ENCODE results near the gene OR2Z1.
"Not testable (repeated sequence)": the region's sequence is repeated elsewhere in the genome, so short reads cannot be mapped to it uniquely, and the experiment has no call there.

OR2Z1 gene

GRCh38 chr19:8690753-8691539 lies 30.5 kb upstream of the OR2Z1 start:
- no peaks in the 10 kb centered on the region for H3K9me3 ChIP-seq (ENCODE audit: insufficient read depth, low read depth, low read length)
- no peak overlapping the region for H3K4me3 ChIP-seq (ENCODE audit: low read length)
- no peaks in the 10 kb centered on the region for H3K36me3 ChIP-seq (ENCODE audit: insufficient read depth, low read depth, low read length)
- no peak overlapping the region for H3K9ac ChIP-seq (ENCODE audit: low read depth, low read length)
- no peaks in the 10 kb centered on the region for H3K4me1 ChIP-seq (ENCODE audit: insufficient read depth, low read length)
- H3K27me3 ChIP-seq (ENCODE audit: insufficient read depth, low read length), result peaks cover 4% of the 10 kb centered on the region
- no peak overlapping the region for H3K27ac ChIP-seq (ENCODE audit: low read length)

GRCh38 chr19:8695501-8695900 lies 25.9 kb upstream of the OR2Z1 start:
- no peaks in the 10 kb centered on the region for H3K36me3 ChIP-seq (ENCODE audit: insufficient read depth, low read depth, low read length)
- no peak overlapping the region for H3K9ac ChIP-seq (ENCODE audit: low read depth, low read length)
- H3K9me3 ChIP-seq (ENCODE audit: insufficient read depth, low read depth, low read length), result no peaks in the 10 kb centered on the region
- H3K4me1 ChIP-seq (ENCODE audit: insufficient read depth, low read length), result no peaks in the 10 kb centered on the region; the same call in 1 of the 2 replicates
- H3K27me3 ChIP-seq (ENCODE audit: insufficient read depth, low read length), result peaks cover 14% of the 10 kb centered on the region
- no peak overlapping the region for H3K4me3 ChIP-seq (ENCODE audit: low read length)
- no peak overlapping the region for H3K27ac ChIP-seq (ENCODE audit: low read length)

GRCh38 chr19:8695911-8696310 lies 25.5 kb upstream of the OR2Z1 start:
- Histone ChIP-seq H3K36me3 (ENCODE audit: insufficient read depth, low read depth, low read length) (no peaks in the 10 kb centered on the region), H3K4me3 (ENCODE audit: low read length) (no peak overlapping the region), H3K27ac (ENCODE audit: low read length) (no peak overlapping the region), H3K4me1 (ENCODE audit: insufficient read depth, low read length) (no peaks in the 10 kb centered on the region; the same call in 1 of the 2 replicates), H3K27me3 (ENCODE audit: insufficient read depth, low read length) (peaks cover 14% of the 10 kb centered on the region), H3K9me3 (ENCODE audit: insufficient read depth, low read depth, low read length) (no peaks in the 10 kb centered on the region), H3K9ac (ENCODE audit: low read depth, low read length) (no peak overlapping the region)

GRCh38 chr19:8696993-8697392 lies 24.4 kb upstream of the OR2Z1 start:
- Histone ChIP-seq H3K4me1 (ENCODE audit: insufficient read depth, low read length) (no peaks in the 10 kb centered on the region; the same call in 1 of the 2 replicates), H3K36me3 (ENCODE audit: insufficient read depth, low read depth, low read length) (no peaks in the 10 kb centered on the region), H3K9ac (ENCODE audit: low read depth, low read length) (no peak overlapping the region), H3K27ac (ENCODE audit: low read length) (no peak overlapping the region), H3K9me3 (ENCODE audit: insufficient read depth, low read depth, low read length) (no peaks in the 10 kb centered on the region), H3K4me3 (ENCODE audit: low read length) (no peak overlapping the region), H3K27me3 (ENCODE audit: insufficient read depth, low read length) (peaks cover 14% of the 10 kb centered on the region)

- H3K4me3 ChIP-seq (ENCODE audit: low read length), result no peak overlapping the region
- H3K27me3 ChIP-seq (ENCODE audit: insufficient read depth, low read length), result peaks cover 10% of the 10 kb centered on the region
- H3K9me3 ChIP-seq (ENCODE audit: insufficient read depth, low read depth, low read length), result no peaks in the 10 kb centered on the region
- H3K4me1 ChIP-seq (ENCODE audit: insufficient read depth, low read length), result no peaks in the 10 kb centered on the region; the same call in 1 of the 2 replicates
- no peak overlapping the region for H3K27ac ChIP-seq (ENCODE audit: low read length)
- no peaks in the 10 kb centered on the region for H3K36me3 ChIP-seq (ENCODE audit: insufficient read depth, low read depth, low read length)
- no peak overlapping the region for H3K9ac ChIP-seq (ENCODE audit: low read depth, low read length)
Measured at GRCh38 chr19:8697671-8698432, 23.6 kb upstream of the OR2Z1 start.

GRCh38 chr19:8698433-8699063 lies 22.9 kb upstream of the OR2Z1 start, which contains the start of gene ACTL9:
ACTL9 (minus strand) TSS chr19:8698795; CDS start chr19:8698701, 94 bp downstream.
- peaks cover 9% of the 10 kb centered on the region for H3K27me3 ChIP-seq (ENCODE audit: insufficient read depth, low read length)
- H3K4me3 ChIP-seq (ENCODE audit: low read length), result no peak within 1 kb of the TSS
- H3K4me1 ChIP-seq (ENCODE audit: insufficient read depth, low read length), result no peaks in the 10 kb centered on the region; the same call in 1 of the 2 replicates

GRCh38 chr19:8699908-8700307 lies 21.5 kb upstream of the OR2Z1 start:
- H3K27ac ChIP-seq (ENCODE audit: low read length), result no peak overlapping the region

More at GRCh38 chr19:8698433-8699063, 22.9 kb upstream of the OR2Z1 start, which contains the start of gene ACTL9:
- Histone ChIP-seq H3K9me3 (ENCODE audit: insufficient read depth, low read depth, low read length) (no peaks in the 10 kb centered on the region), H3K9ac (ENCODE audit: low read depth, low read length) (no peak within 1 kb of the TSS), H3K36me3 (ENCODE audit: insufficient read depth, low read depth, low read length) (no peaks in the 10 kb centered on the region), H3K27ac (ENCODE audit: low read length) (no peak within 1 kb of the TSS)

GRCh38 chr19:8700956-8701355 lies 20.5 kb upstream of the OR2Z1 start:
- Histone ChIP-seq H3K9ac (ENCODE audit: low read depth, low read length) (no peak overlapping the region), H3K4me3 (ENCODE audit: low read length) (no peak overlapping the region), H3K4me1 (ENCODE audit: insufficient read depth, low read length) (no peaks in the 10 kb centered on the region; the same call in 1 of the 2 replicates), H3K9me3 (ENCODE audit: insufficient read depth, low read depth, low read length) (no peaks in the 10 kb centered on the region), H3K27ac (ENCODE audit: low read length) (no peak overlapping the region), H3K27me3 (ENCODE audit: insufficient read depth, low read length) (peaks cover 9% of the 10 kb centered on the region), H3K36me3 (ENCODE audit: insufficient read depth, low read depth, low read length) (no peaks in the 10 kb centered on the region)

More at GRCh38 chr19:8699908-8700307, 21.5 kb upstream of the OR2Z1 start:
- Histone ChIP-seq H3K9me3 (ENCODE audit: insufficient read depth, low read depth, low read length) (no peaks in the 10 kb centered on the region), H3K4me1 (ENCODE audit: insufficient read depth, low read length) (no peaks in the 10 kb centered on the region; the same call in 1 of the 2 replicates), H3K9ac (ENCODE audit: low read depth, low read length) (no peak overlapping the region), H3K4me3 (ENCODE audit: low read length) (no peak overlapping the region), H3K36me3 (ENCODE audit: insufficient read depth, low read depth, low read length) (no peaks in the 10 kb centered on the region), H3K27me3 (ENCODE audit: insufficient read depth, low read length) (peaks cover 9% of the 10 kb centered on the region)

GRCh38 chr19:8702350-8702749 lies 19.1 kb upstream of the OR2Z1 start:
- H3K27me3 ChIP-seq (ENCODE audit: insufficient read depth, low read length), result peaks cover 9% of the 10 kb centered on the region
- H3K4me3 ChIP-seq (ENCODE audit: low read length), result no peak overlapping the region
- H3K27ac ChIP-seq (ENCODE audit: low read length), result no peak overlapping the region
- H3K9me3 ChIP-seq (ENCODE audit: insufficient read depth, low read depth, low read length), result no peaks in the 10 kb centered on the region
- H3K36me3 ChIP-seq (ENCODE audit: insufficient read depth, low read depth, low read length), result no peaks in the 10 kb centered on the region
- no peaks in the 10 kb centered on the region; the same call in 1 of the 2 replicates for H3K4me1 ChIP-seq (ENCODE audit: insufficient read depth, low read length)
- H3K9ac ChIP-seq (ENCODE audit: low read depth, low read length), result no peak overlapping the region

- Histone ChIP-seq H3K4me1 (ENCODE audit: insufficient read depth, low read length) (no peaks in the 10 kb centered on the region; the same call in 1 of the 2 replicates), H3K27me3 (ENCODE audit: insufficient read depth, low read length) (peaks cover 9% of the 10 kb centered on the region; the same call in 1 of the 2 replicates), H3K27ac (ENCODE audit: low read length) (no peak overlapping the region), H3K4me3 (ENCODE audit: low read length) (no peak overlapping the region), H3K9me3 (ENCODE audit: insufficient read depth, low read depth, low read length) (no peaks in the 10 kb centered on the region), H3K9ac (ENCODE audit: low read depth, low read length) (no peak overlapping the region), H3K36me3 (ENCODE audit: insufficient read depth, low read depth, low read length) (no peaks in the 10 kb centered on the region)
Measured at GRCh38 chr19:8703223-8703622, 18.2 kb upstream of the OR2Z1 start.

- H3K4me1 ChIP-seq (ENCODE audit: insufficient read depth, low read length); H3K9me3 ChIP-seq (ENCODE audit: insufficient read depth, low read depth, low read length); H3K27ac ChIP-seq (ENCODE audit: low read length); H3K4me3 ChIP-seq (ENCODE audit: low read length); H3K36me3 ChIP-seq (ENCODE audit: insufficient read depth, low read depth, low read length); H3K27me3 ChIP-seq (ENCODE audit: insufficient read depth, low read length); H3K9ac ChIP-seq (ENCODE audit: low read depth, low read length): not testable (repeated sequence)
Measured at GRCh38 chr19:8705304-8705703, 16.1 kb upstream of the OR2Z1 start.
